CD4-positive, alpha-beta T cell treated with Interleukin-15 for 4 hours (primary cell): Measurements from ENCODE around the gene DUSP1.

Source experiments
- DNase-seq: peaks from one replicate; pipeline ENCODE4 v3.0.0-alpha.2; 2020; ENCODE audit warnings: low spot score

Gene DUSP1

DNA sequence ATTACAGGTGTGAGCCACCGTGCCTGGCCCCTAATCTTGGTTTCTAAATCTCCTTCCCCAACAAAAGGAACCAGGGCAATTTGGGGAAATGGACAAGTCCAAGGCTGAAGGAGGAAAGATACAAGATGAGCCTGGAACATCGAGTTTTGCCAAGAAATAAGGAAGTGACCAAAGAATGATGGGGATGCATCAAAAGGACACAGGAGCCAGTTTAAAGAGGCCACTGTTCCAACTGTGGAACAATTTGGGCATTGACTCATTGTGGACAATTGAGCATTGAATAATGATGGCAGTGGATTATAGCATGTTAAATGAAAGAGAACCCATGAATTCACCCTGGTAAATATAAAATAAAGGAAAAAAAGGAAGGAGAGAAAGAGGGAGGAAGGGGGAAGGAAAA lies 47.5 kb downstream of the DUSP1 start:
- DNase-seq: no peak

- DNase-seq: peak; percentile 56
Measured at GRCh38 chr5:172722327-172722815, 48.6 kb downstream of the DUSP1 start.

DNA sequence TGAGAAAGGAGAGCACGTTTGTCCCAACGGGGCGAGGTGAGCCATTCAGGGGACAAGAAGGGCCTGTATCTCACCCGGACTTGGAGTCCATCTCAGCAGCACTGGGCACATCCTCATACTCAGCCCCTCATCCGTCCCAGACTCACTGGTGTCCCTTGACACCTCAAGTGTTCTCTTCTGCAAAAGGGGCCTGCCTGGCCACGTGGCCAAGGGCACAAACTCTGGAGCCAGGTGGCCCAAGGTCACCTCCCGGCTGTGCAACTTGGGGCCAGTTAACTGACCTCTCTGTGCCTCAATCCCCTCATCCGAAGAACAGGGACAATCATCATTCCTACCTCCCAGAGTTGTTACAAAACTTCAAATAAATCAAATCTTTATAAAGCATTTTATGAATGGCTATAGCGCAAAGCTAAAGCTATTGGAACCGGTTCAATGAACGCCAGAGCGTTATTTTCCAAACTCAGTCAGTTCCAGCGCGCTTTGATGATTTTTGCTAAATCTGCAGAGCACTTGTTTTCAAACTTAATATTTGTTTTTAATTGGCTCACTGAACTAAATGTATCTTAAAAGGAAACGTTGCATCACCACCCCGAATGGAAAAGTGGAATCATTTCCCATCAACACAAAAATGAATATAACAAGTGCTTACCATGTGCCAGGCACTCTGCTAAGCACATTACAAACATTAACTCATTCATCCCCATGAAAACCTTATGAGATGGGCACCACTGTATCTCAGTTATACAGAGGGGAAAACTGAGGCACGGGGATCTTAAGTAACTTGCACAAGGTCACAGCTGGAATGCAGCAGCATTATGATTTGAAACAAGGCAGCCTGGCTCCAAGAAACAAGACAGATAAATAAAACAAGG lies 49.3 kb downstream of the DUSP1 start:
- DNase-seq: no peak

DNA sequence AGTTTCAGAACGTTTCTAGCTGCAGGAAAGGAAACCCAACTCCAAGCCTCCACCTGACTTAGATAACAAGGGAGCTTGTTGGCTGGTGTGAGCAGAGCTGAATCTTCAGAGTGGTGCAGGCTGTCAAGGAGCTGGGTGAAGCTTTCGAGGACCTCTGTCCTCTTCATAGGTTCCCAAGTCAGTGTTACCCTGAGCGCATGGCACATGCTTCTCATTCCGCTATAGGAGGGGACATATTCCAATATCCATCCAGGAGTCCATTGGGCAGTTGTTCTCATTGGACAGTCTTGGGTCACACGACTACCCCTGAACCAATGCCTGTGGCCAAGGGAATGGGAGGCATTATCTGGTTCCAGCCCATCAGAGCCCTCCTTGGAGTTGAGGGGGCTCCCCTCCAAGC lies 50.3 kb downstream of the DUSP1 start:
- DNase-seq: no peak

- no peak for DNase-seq
Measured at GRCh38 chr5:172719211-172719610, 51.8 kb downstream of the DUSP1 start.

GRCh38 chr5:172718527-172719114 lies 52.4 kb downstream of the DUSP1 start:
- no peak for DNase-seq
